Hematopoietic multipotent progenitor cell treated with erythropoietin and hydrocortisone succinate and interleukin-3 and kit ligand, for 8 days (in vitro differentiated cells): ENCODE data around the gene HESX1.
A peak's percentile ranks its signal among the peaks of the same experiment; 100 is the strongest.

Experiments
- DNase-seq: peaks from one replicate; pipeline ENCODE4 v3.0.0-alpha.2; 2015

Gene HESX1

DNA sequence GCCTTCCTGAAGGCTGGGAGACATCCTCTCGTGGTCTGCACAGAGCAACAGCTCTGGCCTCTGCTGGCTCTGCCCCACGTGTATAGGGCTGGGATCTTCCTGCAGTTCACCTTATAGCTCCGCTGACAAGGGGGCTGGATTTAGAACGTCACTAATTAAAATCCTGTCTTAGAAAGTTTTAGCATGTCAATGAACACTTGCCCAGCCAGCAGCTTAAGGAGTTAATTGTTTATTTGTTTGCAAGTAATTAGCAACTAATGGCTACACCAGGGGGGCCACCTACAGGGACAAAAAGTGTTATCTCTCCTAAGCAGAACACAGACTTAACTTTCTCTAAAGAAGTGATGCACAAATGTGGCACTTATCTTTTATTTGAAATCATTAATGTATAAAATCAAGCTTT lies at the start of gene HESX1:
Gene HESX1, minus strand, starts transcription at position 84 of the 403 bp plus-strand sequence. Its CDS starts 60 bp downstream, at position 24.
- DNase-seq = peak; percentile 11

DNA sequence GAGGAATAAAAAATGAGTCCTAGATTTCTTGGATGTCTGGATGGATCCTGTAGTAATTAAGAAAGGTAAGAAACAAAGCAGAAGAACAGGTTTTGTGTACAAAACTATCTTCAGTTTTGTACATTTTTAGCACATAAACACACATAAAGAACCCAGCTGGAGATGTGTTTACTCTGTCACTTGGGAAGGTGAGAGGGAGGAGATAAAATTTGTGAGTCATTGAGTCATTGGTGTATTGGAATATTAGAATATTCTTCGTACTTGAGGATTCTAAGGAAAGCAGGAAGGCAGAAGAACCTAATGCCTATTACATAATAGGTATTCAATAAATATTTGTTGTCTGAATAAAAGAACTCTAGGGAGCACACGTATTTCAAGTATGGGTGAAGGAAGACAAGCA lies 45.2 kb upstream of the HESX1 start:
- DNase-seq = no peak

DNA sequence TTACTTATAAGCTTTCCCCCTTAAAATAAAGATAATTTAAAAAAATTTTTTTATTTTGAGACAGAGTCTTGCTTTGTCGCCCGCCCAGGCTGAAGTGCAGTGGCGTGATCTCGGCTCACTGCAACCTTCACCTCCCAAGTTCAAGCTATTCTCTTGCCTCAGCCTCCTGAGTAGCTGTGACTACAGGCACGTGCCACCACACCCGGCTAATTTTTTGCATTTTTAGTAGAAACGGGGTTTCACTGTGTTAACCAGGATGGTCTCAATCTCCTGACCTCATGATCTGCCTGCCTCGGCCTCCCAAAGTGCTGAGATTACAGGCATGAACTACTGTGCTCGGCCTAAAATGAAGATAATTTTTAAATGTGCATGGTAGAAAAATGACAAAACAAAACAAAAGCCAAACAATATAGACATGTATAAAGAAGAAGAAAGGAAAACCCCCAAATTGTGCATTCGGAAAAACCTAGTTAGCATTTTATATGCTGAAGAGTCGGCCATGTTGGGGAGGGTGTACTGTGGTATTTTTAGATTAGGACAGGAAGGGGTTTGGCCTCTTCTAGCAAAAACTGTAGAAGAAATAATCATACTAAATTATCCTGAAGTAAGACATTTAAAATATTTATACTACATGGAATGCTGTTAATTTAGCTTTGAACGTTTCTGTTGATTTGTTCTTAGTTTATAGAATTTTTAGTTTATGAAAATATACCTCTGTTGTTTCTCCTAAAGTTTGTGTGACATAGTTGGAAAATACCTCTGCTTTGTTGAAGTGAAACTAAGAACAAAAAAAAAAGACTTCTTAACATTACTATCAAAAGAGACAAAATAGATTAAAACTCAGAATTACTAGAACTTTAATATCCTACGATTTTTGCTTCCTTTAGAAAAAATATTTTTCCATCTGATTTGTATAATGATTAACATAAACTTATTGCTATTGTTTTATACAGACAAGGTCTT lies 35.1 kb upstream of the HESX1 start:
- no peak for DNase-seq

DNA sequence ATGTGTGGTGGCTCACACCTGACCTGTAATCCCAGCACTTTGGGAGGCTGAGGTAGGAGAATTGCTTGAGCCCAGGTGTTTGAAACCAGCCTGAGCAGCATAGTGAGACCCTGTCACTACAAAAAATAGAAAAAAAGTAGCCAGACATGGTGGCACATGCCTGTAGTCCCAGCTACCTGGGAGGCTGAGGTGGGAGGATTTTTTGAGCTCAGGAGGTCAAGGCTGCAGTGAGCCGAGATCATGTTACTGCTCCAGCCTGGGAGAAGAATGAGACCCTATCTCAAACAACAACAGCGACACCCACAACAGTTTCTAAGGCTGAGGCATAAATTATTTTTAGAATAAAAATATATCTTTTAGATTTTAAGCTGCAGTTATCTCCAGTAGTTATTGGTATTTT lies 34.0 kb upstream of the HESX1 start:
- no peak for DNase-seq

DNA sequence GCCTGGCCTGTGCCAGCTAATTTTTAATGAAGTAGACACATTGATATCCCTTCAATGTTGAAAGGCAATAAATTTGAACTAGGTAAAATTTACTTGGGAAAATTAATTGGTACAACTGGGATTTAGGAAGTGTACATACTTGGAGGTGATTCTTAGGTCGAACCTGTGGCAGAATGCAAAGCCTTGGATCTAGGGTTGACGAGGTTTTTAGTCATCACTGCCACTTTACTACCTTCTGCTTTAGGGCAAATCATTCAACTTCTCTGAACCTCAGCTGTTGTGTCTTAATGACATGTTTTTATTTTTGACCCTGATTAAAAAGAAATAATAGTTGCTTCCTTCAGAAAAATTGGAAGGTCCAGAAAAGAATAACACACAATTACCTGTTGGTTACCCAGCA lies 30.2 kb upstream of the HESX1 start:
- no peak for DNase-seq

DNA sequence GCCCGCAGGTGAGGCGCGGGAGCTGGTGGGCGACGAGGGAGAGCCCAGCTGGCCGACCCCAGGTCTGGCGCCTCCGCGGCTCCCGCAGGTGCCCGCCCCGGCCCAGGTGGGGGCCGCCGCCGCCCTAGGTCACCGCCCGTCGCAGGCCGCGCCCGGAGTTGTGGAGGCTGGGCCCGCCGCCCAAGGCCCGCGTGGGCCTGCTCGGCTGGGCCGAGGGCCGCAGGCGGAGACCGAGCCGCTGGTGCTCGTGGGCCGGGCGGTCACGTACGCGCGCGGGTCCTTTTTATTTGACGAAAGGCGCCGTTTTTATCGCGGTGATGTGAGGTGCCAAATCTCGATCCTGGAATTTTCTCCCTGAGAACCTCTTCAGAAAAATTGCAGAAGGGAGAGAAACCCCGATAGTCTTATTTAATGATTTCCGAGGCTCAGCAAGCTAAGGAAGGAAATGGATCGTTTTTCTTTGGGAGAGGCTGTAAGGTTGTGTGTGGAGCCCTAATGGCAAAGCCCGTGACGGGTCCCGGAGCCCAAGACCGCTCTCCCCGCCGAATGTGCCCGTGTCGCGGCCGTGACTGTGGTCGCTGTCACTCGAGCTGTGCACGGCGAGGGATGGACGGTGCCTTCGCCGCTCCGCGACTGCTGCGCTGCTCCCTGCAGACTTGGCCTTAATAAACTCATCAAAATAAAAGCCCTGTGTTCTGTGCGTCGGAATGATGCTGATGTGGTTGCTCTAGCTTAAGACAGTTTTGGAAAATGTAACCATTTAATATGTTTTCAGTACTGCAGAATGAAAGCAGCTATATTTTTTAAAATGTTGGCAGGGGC lies 28.4 kb upstream of the HESX1 start:
- DNase-seq = peak; percentile 46

DNA sequence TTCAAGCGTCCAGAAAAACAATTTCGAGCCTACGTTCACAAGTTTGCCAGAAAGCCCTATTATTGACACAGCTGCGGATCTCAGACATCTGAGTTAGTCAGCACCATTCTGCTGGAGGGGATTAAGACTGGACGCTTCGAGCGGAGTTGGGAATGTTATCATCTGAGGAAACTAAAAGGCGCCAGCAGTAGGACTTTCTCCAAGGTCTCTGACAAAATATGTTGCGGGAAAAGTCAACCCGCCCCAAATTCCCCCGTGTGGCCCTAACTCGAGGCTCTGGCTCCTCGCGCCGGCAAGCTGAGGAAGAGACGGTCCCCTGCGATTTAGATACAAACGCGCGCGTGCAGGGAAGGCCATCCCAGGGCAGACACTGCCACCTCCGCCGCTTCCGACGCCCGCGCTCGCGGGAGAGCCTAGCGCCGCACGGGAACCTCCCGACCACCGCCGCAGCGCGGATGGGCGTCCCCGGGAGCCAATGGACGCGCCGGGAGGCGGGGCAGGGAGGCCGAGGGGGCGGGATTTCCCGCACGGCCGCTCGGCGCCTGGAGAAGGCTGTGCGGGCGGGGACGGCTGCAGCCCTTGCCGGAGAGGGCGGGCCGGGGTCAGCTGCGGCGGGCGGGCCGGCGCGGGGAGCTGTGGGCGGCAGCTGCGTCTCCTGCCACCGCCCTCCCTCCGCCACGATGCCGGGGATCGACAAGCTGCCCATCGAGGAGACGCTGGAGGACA lies 27.6 kb upstream of the HESX1 start, which contains the start of gene APPL1:
Gene APPL1, plus strand, starts transcription at position 526 of the 726 bp plus-strand sequence. Its CDS starts 155 bp downstream, at position 681.
- DNase-seq = peak; percentile 77

DNA sequence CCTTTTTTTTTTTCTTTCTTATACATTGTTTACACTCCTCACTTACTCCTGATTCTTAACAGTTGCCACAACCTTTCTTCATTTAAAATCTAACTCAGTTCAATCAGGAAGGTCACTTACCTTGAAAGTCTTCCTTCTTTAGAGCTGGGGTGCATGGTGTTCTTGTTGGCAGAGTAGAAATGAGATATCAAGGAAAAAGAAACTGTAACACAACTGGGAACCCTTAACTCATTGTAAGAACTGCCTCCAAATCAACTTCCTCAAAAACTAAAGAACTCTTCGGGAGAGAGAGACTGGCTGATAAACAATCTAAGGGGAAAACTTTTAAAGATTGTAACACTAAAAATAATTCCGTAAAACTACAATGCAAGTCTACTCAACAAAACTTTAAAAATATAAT lies 26.4 kb upstream of the HESX1 start:
- no peak for DNase-seq

DNA sequence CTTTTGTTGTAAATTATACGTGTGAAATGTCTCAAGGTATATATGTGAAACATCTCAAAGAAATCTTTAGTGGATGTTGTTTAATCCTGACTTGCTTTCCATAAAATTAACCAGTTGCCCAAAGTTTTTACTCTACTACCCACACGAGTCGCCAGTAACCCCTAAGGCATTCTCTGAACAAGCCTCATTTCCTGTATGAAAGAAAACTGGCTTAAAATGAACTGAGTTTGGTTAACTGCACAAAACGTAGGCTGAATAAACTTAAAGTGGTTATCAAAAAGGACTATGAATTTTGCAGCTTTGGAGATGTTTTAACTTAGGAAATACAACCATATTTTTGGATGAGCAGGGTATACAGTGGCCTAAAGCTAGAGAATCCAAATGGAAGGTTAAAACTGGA lies 25.1 kb upstream of the HESX1 start:
- DNase-seq = no peak

DNA sequence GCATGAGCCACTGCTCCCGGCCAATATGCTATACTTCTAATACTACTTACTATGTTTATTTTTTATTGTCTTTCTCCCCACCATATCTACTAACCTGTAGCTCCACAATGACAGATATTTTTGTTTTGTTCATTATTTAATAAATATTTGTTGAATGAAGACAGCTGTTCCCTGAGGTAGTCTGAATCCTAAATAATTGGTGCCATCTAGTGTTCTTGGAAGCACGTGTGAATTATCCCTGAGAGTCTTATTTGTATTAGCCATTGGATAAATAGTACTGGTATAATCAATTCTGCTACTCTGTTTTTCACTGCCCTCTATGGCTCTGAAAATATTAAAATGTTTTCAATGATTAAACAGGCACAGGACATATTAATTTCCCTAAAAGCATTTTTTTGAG lies 22.1 kb upstream of the HESX1 start:
- DNase-seq = peak; percentile 14

DNA sequence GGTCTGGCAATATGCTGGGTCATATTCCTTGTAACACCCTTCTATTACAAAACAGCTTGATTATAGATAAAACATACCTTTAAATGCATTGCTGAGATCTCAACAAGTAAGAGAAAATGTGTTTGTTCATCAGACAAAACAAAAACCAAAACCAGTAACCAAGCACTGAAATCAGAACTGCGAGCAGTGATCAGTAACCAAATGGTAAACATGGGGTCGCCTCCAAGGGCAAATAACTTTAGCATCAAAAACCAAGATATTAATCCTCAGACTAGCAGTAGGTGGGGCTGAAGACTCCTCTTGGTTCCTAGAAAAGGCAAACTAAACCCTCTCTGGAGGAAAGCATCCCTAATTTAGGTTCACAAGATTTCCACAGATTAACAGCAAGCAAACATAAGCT lies 6.6 kb upstream of the HESX1 start:
- DNase-seq = no peak

DNA sequence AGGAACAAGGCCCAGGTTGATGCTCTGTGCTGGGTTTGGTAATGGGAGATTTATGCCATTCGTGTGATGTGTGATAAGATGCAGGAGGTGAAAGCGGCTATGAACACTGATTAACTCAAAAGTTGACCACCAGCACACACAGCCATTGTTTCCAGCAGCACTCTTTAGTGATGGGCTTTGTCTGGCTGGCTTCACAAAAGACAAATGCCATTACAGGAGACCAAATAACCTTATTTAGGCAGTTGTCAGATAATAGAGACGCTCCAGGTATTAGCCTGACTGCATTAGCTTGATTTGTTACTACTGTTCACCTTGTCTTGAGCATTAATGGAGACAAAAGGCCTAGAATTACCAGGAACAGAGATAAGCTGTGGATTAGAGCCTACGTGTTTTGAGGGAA lies 5.1 kb downstream of the HESX1 start:
- no peak for DNase-seq

DNA sequence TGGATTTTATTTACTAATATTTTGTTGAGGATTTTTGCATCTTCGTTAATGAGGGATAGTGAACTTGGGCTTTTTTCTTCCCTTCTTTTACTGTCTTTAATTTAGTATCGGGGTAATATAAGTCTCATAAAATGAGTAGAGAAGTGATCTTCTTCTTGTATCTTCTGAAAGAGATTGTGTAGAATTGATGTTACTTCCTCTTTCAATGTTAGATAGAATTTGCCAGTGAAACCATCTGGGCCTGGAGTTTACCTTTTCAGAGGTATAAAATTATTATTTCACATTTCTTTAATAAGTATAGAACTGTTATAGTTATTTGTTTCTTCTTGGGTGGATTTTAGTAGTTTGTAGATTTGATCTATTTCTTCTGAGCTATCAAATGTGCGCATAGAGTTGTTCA lies 7.8 kb downstream of the HESX1 start:
- DNase-seq = no peak

DNA sequence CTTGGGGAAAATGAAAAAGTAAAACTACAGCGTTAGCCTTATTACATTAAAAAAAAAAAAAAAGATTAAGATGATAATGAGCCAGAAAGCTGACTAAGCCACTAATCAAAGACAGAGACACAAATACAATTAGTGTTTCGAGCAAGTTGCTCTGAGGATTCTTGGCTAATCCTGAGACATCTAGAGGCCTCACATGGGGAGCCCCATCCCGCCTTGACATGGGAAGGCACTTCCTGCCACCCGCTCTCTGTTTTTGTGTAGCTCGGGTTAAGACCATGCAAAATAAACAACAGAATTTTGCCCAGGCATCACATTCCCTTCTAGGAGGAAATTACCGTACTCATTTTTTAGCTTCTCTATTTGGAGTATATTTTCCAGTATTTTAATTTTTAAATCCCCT lies 15.3 kb downstream of the HESX1 start:
- DNase-seq = no peak

DNA sequence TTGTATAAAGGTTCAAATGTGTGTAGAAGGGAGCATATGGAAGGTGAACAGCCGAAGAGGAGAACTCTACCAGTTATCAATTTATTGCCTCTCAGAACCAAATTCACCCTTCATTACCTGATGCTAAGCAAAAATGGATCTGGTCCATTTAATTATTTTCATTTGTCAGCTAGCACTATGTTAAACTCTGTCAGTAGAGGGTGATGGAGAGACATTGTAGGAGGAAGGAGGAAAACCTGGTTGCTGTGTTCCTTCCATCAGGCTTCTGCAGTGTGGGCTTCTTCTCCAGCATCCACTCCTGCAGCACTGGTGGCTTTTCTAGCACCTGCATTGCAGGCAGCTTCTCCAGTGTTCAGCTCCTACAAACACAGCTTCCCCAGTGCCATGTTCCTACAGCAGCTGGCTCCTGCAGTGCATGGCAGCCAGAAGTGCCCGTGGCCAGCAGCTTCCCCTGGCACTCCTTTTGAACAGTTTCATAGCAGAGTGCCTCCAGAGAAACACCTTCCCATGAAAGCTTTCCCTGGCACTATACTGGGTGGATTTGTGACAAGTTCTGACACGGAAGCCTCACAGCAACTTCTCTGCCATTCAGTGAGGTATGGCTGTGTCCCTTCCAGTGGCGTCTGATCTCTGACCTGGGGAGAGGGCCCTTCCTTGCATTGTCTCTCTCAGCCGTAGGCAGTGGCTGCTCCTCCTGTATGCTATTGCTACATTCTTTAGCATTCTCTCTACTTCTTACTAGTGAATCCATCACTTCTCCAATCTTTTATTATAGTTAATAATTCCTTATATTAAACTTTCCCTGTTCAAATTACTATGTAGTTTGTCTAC lies 20.0 kb downstream of the HESX1 start:
- DNase-seq = peak; percentile 25

DNA sequence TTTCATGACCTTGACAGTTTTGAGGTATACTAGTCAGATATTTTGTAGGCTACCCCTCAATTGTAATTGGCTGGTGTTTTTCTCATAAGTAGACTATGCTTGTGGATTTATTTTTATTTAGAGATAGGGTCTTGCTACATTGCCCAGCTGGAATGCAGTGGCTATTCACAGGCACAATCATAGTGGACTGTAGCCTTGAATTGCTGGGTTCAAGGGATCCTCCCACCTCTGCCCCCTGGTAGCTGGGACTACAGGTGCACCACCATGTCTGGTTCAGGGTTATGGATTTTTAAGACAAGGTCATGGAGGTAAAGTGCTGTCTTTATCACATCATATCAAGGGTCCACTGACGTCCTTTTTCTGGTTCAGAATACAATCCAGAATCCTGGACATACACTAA lies 23.7 kb downstream of the HESX1 start:
- no peak for DNase-seq

DNA sequence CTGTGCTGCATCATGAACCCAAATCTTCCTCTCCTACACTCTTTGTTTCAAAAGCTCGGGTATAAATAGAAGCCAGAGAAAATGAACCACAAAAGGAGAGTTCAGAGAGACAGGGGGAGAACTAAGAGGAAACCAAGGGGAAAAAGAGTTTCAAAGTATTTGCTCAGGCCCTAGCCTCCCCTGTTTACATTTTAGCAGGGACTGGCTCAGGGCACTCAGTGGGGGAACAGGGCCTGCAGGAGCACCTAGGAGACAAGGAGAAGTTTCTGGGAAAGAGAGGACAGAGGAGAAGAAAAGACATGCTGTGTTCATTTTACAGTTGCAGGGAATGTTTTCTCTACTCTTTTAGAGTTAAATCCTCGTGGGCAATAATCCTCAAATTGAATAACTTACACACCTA lies 26.1 kb downstream of the HESX1 start:
- DNase-seq = no peak

DNA sequence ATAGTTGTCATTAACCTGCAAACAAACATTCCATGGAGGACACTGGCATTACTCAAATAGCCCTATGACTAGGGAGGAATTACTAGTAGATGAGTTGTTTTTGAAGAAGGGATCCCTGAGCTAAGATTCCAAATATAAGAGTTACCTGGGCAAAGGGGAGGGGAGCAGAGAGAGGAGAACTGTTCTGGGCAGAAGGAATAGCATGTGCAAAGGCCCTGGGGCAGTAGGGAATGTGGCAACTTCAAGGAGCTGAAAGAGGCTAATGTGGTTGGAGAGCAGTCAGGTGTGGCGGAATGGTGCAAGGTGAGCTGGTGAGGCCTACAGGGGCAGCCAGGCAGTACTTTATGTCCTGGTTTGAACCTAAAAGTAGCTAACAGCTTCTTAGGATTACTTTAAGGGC lies 28.8 kb downstream of the HESX1 start:
- no peak for DNase-seq

DNA sequence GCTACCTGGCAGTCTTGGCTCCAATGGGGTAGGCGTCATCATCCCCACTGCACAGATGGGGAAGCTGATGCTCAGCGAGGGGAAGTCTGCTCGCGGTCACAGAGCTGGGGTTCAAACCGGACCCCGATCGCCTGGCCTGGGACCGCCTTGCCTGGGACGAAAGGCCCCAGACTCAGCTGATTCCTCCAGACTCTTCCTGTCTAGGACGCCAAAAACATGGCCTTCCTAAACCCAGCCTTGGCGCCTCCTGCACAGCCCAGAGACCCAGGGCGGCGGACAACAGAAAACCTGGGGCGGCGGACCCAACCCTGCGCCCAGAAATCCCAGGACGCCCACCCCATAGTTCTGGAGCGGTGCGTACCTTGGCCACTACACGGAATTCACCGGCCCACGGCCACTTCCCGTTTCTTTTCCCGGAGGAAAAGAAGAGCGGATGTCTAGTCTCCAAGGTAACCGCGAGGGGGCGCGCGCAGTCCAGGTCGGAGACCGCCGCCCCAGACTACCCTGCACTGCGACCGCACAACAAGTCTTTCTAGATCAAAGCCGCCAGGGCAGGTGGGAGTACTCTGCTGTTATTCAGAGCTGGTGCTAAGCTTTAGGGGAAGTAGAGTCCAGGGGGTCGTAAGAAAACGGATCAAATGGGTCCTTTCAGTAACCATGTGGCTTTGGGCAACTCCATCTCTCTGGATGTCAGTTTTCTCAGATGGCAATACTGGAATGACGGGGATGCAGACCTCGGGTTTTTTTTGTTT lies 29.7 kb downstream of the HESX1 start:
- peak; percentile 70 for DNase-seq

DNA sequence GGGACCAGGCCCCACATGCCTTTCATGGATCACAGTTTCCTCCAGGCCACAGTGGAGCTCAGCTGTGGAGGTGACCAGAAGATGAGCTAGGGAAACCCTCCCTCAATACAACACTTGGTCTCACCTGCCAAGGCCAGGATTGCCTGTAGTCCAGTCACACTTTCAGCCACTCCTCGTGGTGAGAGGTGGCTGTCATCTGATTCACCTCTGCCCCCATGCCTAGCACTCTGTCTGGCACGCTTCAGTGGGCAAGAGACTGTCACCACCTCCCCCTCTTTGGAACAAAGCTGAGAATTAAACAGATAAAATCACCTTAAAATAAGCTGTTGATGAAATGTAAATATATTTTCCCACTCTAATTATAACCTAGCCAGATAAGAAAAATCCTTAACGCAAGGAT lies 30.7 kb downstream of the HESX1 start:
- no peak for DNase-seq

DNA sequence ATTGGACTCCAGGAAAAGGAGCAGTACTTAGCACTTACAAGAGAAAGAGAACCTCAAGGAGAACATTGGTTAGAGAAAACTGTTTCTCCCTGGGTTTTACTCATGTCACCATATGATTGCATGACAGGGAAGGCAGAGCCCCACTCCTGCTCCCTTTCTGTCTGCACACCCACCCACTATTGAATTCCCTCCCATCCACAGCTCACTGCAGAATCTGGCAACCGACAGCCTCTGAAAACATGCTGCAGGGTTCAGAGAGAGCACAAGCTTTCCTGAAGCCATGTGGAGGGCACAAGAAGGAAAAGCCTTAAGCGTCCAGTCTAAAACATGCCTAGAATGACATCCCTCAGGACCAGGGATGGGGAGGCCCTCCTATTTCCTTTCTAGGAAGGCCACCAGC lies 31.6 kb downstream of the HESX1 start:
- DNase-seq = no peak
